ENCODE data around the gene ZDHHC22. TPM values are rescaled to one million over a fixed set of nuclear protein-coding genes. Genes with fewer than 3 reads are reported as not detected.
A peak's percentile ranks its signal among the peaks of the same experiment; 100 is the strongest.

The ZDHHC22 gene
- total RNA-seq, 2 experiments from 2014 or later: not detected

GRCh38 chr14:77087631-77088030 lies 54.0 kb downstream of the ZDHHC22 start:
- H3K4me3 Mint-ChIP-seq: no peak overlapping the region
- peaks cover 8% of the 10 kb centered on the region for H3K9me3 Mint-ChIP-seq (ENCODE audit: low read depth)
- intact Hi-C loops (cut with DNase I, micrococcal nuclease): no loop called here
- H3K27me3 Mint-ChIP-seq: no peaks in the 10 kb centered on the region
- ATAC-seq (no peak), DNase-seq (no peak)
- H3K4me1 Mint-ChIP-seq: peaks cover 16% of the 10 kb centered on the region
- POLR2A ChIA-PET: no interaction called here
- no peaks in the 10 kb centered on the region for H3K36me3 Mint-ChIP-seq (ENCODE audit: low read depth)
- no peak overlapping the region for H3K27ac Mint-ChIP-seq
- CTCF ChIA-PET: interaction anchor here (0.5 to 23.5 kb wide), 4 partner anchors 8 to 218 kb away, joined by 3 to 599 read pairs (median 55); no protein-coding TSS in a partner anchor

GRCh38 chr14:77086951-77087350 lies 54.6 kb downstream of the ZDHHC22 start:
- peaks cover 16% of the 10 kb centered on the region for H3K4me1 Mint-ChIP-seq
- H3K4me3 Mint-ChIP-seq: no peak overlapping the region
- ATAC-seq: no peak
- POLR2A ChIA-PET: interaction anchor here (0.7 kb wide), 1 partner anchor 125 kb away, joined by 3 read pairs; no protein-coding TSS in a partner anchor
- intact Hi-C loops (cut with DNase I, micrococcal nuclease): no loop called here
- H3K9me3 Mint-ChIP-seq (ENCODE audit: low read depth): peaks cover 8% of the 10 kb centered on the region
- DNase-seq: no peak
- no peaks in the 10 kb centered on the region for H3K27me3 Mint-ChIP-seq
- H3K36me3 Mint-ChIP-seq (ENCODE audit: low read depth): no peaks in the 10 kb centered on the region
- CTCF ChIA-PET: interaction anchor here (0.5 to 23.5 kb wide), 6 partner anchors 10 to 218 kb away, joined by 3 to 599 read pairs (median 21); partner anchors contain the start of gene CIPC
- H3K27ac Mint-ChIP-seq: no peak overlapping the region

- Mint-ChIP-seq H3K27ac (no peak overlapping the region), H3K4me3 (no peak overlapping the region), H3K9me3 (ENCODE audit: low read depth) (peaks cover 2% of the 10 kb centered on the region), H3K4me1 (peaks cover 16% of the 10 kb centered on the region), H3K27me3 (peaks cover under 1% of the 10 kb centered on the region), H3K36me3 (ENCODE audit: low read depth) (no peaks in the 10 kb centered on the region)
- peak; percentile 83 for ATAC-seq
- no peak for DNase-seq
- intact Hi-C loops (cut with DNase I, micrococcal nuclease): no loop called here
- ChIA-PET POLR2A (interaction anchor here (0.6 to 0.7 kb wide), 2 partner anchors 124 to 1031 kb away, joined by 3 read pairs; no protein-coding TSS in a partner anchor), CTCF (interaction anchor here (0.7 to 23.5 kb wide), 12 partner anchors 8 to 376 kb away, joined by 3 to 599 read pairs (median 4); partner anchors contain the start of gene CIPC)
Observed at GRCh38 chr14:77086017-77086727, 55.4 kb downstream of the ZDHHC22 start.

GRCh38 chr14:77085538-77085937 lies 56.1 kb downstream of the ZDHHC22 start:
- H3K27me3 Mint-ChIP-seq: peaks cover 3% of the 10 kb centered on the region
- ChIA-PET CTCF (interaction anchor here (0.5 to 23.5 kb wide), 12 partner anchors 8 to 375 kb away, joined by 3 to 599 read pairs (median 6); partner anchors contain the start of gene CIPC), POLR2A (interaction anchor here (0.7 kb wide), 1 partner anchor 181 kb away, joined by 3 read pairs; no protein-coding TSS in a partner anchor)
- intact Hi-C loops (cut with DNase I, micrococcal nuclease): no loop called here
- no peak overlapping the region for H3K27ac Mint-ChIP-seq
- ATAC-seq (no peak), DNase-seq (no peak)
- peaks cover 16% of the 10 kb centered on the region for H3K4me1 Mint-ChIP-seq
- no peak overlapping the region for H3K4me3 Mint-ChIP-seq
- H3K9me3 Mint-ChIP-seq (ENCODE audit: low read depth): no peaks in the 10 kb centered on the region
- no peaks in the 10 kb centered on the region for H3K36me3 Mint-ChIP-seq (ENCODE audit: low read depth)

GRCh38 chr14:77084985-77085384 lies 56.6 kb downstream of the ZDHHC22 start:
- peaks cover 16% of the 10 kb centered on the region for H3K4me1 Mint-ChIP-seq
- H3K9me3 Mint-ChIP-seq (ENCODE audit: low read depth): peaks cover 2% of the 10 kb centered on the region
- intact Hi-C loops (cut with DNase I, micrococcal nuclease): no loop called here
- peaks cover 3% of the 10 kb centered on the region for H3K27me3 Mint-ChIP-seq
- H3K36me3 Mint-ChIP-seq (ENCODE audit: low read depth): no peaks in the 10 kb centered on the region
- H3K27ac Mint-ChIP-seq: no peak overlapping the region
- ChIA-PET CTCF (interaction anchor here (0.6 to 23.5 kb wide), 11 partner anchors 8 to 231 kb away, joined by 3 to 599 read pairs (median 5); partner anchors contain the start of gene CIPC), POLR2A (interaction anchor here (0.7 kb wide), 1 partner anchor 180 kb away, joined by 3 read pairs; no protein-coding TSS in a partner anchor)
- ATAC-seq (no peak), DNase-seq (no peak)
- H3K4me3 Mint-ChIP-seq: no peak overlapping the region

GRCh38 chr14:77083082-77083481 lies 58.5 kb downstream of the ZDHHC22 start:
- DNase-seq (no peak), ATAC-seq (no peak)
- CTCF ChIA-PET: interaction anchor here (0.8 to 23.5 kb wide), 5 partner anchors 12 to 214 kb away, joined by 3 to 599 read pairs (median 6); no protein-coding TSS in a partner anchor
- H3K4me1 Mint-ChIP-seq: peaks cover 11% of the 10 kb centered on the region
- H3K36me3 Mint-ChIP-seq (ENCODE audit: low read depth): no peaks in the 10 kb centered on the region
- POLR2A ChIA-PET: interaction anchor here (0.6 kb wide), 1 partner anchor 143 kb away, joined by 3 read pairs; no protein-coding TSS in a partner anchor
- H3K9me3 Mint-ChIP-seq (ENCODE audit: low read depth): peaks cover 4% of the 10 kb centered on the region
- H3K27me3 Mint-ChIP-seq: peaks cover 3% of the 10 kb centered on the region
- H3K27ac Mint-ChIP-seq: no peak overlapping the region
- intact Hi-C loops (cut with DNase I, micrococcal nuclease): no loop called here
- no peak overlapping the region for H3K4me3 Mint-ChIP-seq

- Mint-ChIP-seq H3K4me1 (peaks cover 7% of the 10 kb centered on the region), H3K27ac (no peak overlapping the region), H3K4me3 (no peak overlapping the region), H3K27me3 (peaks cover 3% of the 10 kb centered on the region), H3K36me3 (ENCODE audit: low read depth) (no peaks in the 10 kb centered on the region), H3K9me3 (ENCODE audit: low read depth) (peaks cover 4% of the 10 kb centered on the region)
- ChIA-PET CTCF (interaction anchor here (0.6 to 23.5 kb wide), 9 partner anchors 11 to 275 kb away, joined by 3 to 599 read pairs (median 4); no protein-coding TSS in a partner anchor), POLR2A (no interaction called here)
- intact Hi-C loops (cut with DNase I, micrococcal nuclease): no loop called here
- no peak for ATAC-seq
- DNase-seq: no peak
Observed at GRCh38 chr14:77082356-77082755, 59.2 kb downstream of the ZDHHC22 start.

Other genes starting within 250 kb of the ZDHHC22 start
- 10 to 100 TPM; 34.3 to 40.1 TPM for gene IRF2BPL, start 113.1 kb downstream of the ZDHHC22 start, total RNA-seq
- gene CIPC, start 43.5 kb downstream of the ZDHHC22 start, total RNA-seq: 1 to 10 TPM; 8.6 to 10.0 TPM
- gene TMEM63C, start 40.0 kb upstream of the ZDHHC22 start, total RNA-seq: 1 to 10 TPM; 1.1 to 1.4 TPM
- not detected for gene NGB, start 129.4 kb upstream of the ZDHHC22 start, total RNA-seq
- 10 to 100 TPM; 11.7 to 18.2 TPM for gene POMT2, start 179.1 kb upstream of the ZDHHC22 start, total RNA-seq
- gene GSTZ1, start 179.2 kb upstream of the ZDHHC22 start, total RNA-seq: 10 to 100 TPM; 17.5 to 22.9 TPM
- 10 to 100 TPM; 25.3 to 27.9 TPM for gene TMED8, start 235.3 kb upstream of the ZDHHC22 start, total RNA-seq
- under 1 TPM; 0.25 TPM for gene SAMD15, start 235.6 kb upstream of the ZDHHC22 start, total RNA-seq

All from activated CD4-positive, alpha-beta T cell treated with anti-CD3 and anti-CD28 coated beads for 36 hours (primary cell).